Loucy (cell line): ENCODE measurements around the gene OSGIN1.

Experiments used
- CTCF ChIP-seq: fragments of 200-600 bp; sonication (generic); conservative IDR thresholded peaks from 2 replicates; pipeline ENCODE4 v1.5.1; 2014; ENCODE audit warnings: mild to moderate bottlenecking, antibody characterized with exemption, low read length
- EZH2phosphoT487 ChIP-seq: fragments of 200-600 bp; IDR thresholded peaks from 2 replicates; pipeline ENCODE4 v1.6.1; 2018; ENCODE audit warnings: antibody characterized with exemption, mild to moderate bottlenecking, moderate library complexity, borderline replicate concordance

GRCh38 chr16:83952940-83953795 lies at the start of gene OSGIN1:
- no peak for TF ChIP-seq EZH2phosphoT487
- TF ChIP-seq CTCF = no peak
